Endothelial cell of umbilical vein (primary cell): ENCODE data around the gene PRKAR2B. TPM values are rescaled to one million over a fixed set of nuclear protein-coding genes. Genes with fewer than 3 reads are reported as not detected.

Source experiments
- BruUV-seq: library from RNA; stranded (reverse); fragments of 400-500 nt; replicated peaks from 2 replicates; lab custom pipeline; 2021; lab: Mats Ljungman, UMichigan
- CTCF ChIA-PET: fragments of 300-600, 350-600 bp; sonication (Branson Sonifier 250); formaldehyde crosslinking; loops from one replicate; lab custom pipeline; 2021; ENCODE audit warnings: antibody characterized with exemption, inconsistent platforms; lab: Charles Lee
- POLR2A ChIA-PET: fragments of 300-600, 350-600 bp; sonication (Branson Sonifier 250); formaldehyde crosslinking; loops from one replicate; lab custom pipeline; 2021; ENCODE audit warnings: antibody characterized with exemption, inconsistent platforms; lab: Charles Lee
- DNase-seq: peaks from one replicate; pipeline ENCODE4 v3.0.0-alpha.2; 2011; ENCODE audit warnings: low read depth, low spot score
- FAIRE-seq: peaks from 2 replicates; lab custom pipeline; 2011; peaks lifted over from hg19 to GRCh38; lab: Jason Lieb, UNC
- H2AFZ ChIP-seq: 2 replicates; pipeline ENCODE4 v1.6.0; 2012; ENCODE audit warnings: low read depth, low read length, control low read depth, inconsistent platforms
- H3K27ac ChIP-seq: 2 replicates; pipeline ENCODE4 v1.5.1; 2011; ENCODE audit warnings: low read depth, mild to moderate bottlenecking, control low read depth, low read length, moderate library complexity; ENCODE audit not compliant: insufficient read depth
- H3K27me3 ChIP-seq, 2 experiments: 2 replicates each; pipeline versions ENCODE4 v1.6.0 to v1.6.1; 2011; ENCODE audit warnings: low read length in 2 of 2, mixed read lengths in 1 of 2; ENCODE audit not compliant: control insufficient read depth in 2 of 2, insufficient read depth in 2 of 2
- H3K36me3 ChIP-seq, 2 experiments: 2 replicates in 1 of 2; 3 replicates in 1 of 2; pipeline ENCODE4 v1.5.1; 2011; ENCODE audit warnings: low read length in 2 of 2, mild to moderate bottlenecking in 1 of 2, moderate library complexity in 1 of 2; ENCODE audit not compliant: control insufficient read depth in 2 of 2, insufficient read depth in 2 of 2; ENCODE audit errors: extremely low read depth in 1 of 2
- H3K4me1 ChIP-seq: 3 replicates; pipeline ENCODE4 v1.5.1; 2011; ENCODE audit warnings: mild to moderate bottlenecking, low read length; ENCODE audit not compliant: control insufficient read depth, insufficient read depth; ENCODE audit errors: extremely low read depth
- H3K4me2 ChIP-seq: 2 replicates; pipeline ENCODE4 v1.6.1; 2011; ENCODE audit warnings: low read length, control low read depth, mixed read lengths; ENCODE audit not compliant: insufficient read depth
- H3K4me3 ChIP-seq, 3 experiments: fragments of 200-600 bp in 1 of 3; sonication (generic), shearing (Covaris generic) in 1 of 3; replicated peaks in 1 of 3; 2 replicates each; pipeline ENCODE4 v1.5.1; 2011 to 2016; ENCODE audit warnings: control low read depth in 3 of 3, low read length in 3 of 3, mild to moderate bottlenecking in 2 of 3, inconsistent platforms in 1 of 3, low read depth in 1 of 3, moderate library complexity in 1 of 3; ENCODE audit not compliant: insufficient read depth in 1 of 3
- H3K79me2 ChIP-seq: 2 replicates; pipeline ENCODE4 v1.6.0; 2012; ENCODE audit warnings: low read length, inconsistent platforms; ENCODE audit not compliant: control insufficient read depth, insufficient read depth
- H3K9ac ChIP-seq: replicated peaks from 2 replicates; pipeline ENCODE3; 2011; ENCODE audit warnings: low read length, control low read depth; ENCODE audit not compliant: insufficient read depth; ENCODE audit errors: extremely low read depth
- H3K9me1 ChIP-seq: replicated peaks from 3 replicates; pipeline ENCODE4 v1.6.0; 2011; ENCODE audit warnings: mild to moderate bottlenecking, low read length; ENCODE audit not compliant: control insufficient read depth, insufficient read depth; ENCODE audit errors: extremely low read depth
- H3K9me3 ChIP-seq: replicated peaks from 2 replicates; pipeline ENCODE4 v1.5.1; 2012; ENCODE audit warnings: low read length, inconsistent platforms; ENCODE audit not compliant: control insufficient read depth, insufficient read depth
- H4K20me1 ChIP-seq: replicated peaks from 2 replicates; pipeline ENCODE3; 2011; ENCODE audit warnings: mild to moderate bottlenecking, low read length; ENCODE audit not compliant: control insufficient read depth, insufficient read depth; ENCODE audit errors: extremely low read depth
- EZH2 ChIP-seq: IDR thresholded peaks from 2 replicates; pipeline ENCODE4 v1.6.1; 2012; ENCODE audit warnings: borderline replicate concordance, low read depth, mild to moderate bottlenecking, moderate library complexity, low read length, inconsistent platforms; ENCODE audit not compliant: severe bottlenecking
- FOS ChIP-seq: IDR thresholded peaks from 2 replicates; pipeline ENCODE4 v1.6.1; 2011; ENCODE audit warnings: mild to moderate bottlenecking, low read length, moderate library complexity, borderline replicate concordance; ENCODE audit not compliant: insufficient read depth
- GATA2 ChIP-seq: IDR thresholded peaks from 2 replicates; pipeline ENCODE4 v1.7.0; 2011; ENCODE audit warnings: low read depth, mild to moderate bottlenecking, moderate library complexity, mixed read lengths, low read length; ENCODE audit not compliant: insufficient read length, insufficient read depth
- JUN ChIP-seq: IDR thresholded peaks from 2 replicates; pipeline ENCODE4 v1.6.1; 2011; ENCODE audit warnings: borderline replicate concordance, low read depth; ENCODE audit not compliant: insufficient read length, insufficient read depth
- MAX ChIP-seq: IDR thresholded peaks from 2 replicates; pipeline ENCODE4 v1.6.1; 2011; ENCODE audit not compliant: insufficient read depth, insufficient read length
- MYC ChIP-seq: IDR thresholded peaks from one replicate; pipeline ENCODE4 v1.6.1; 2011; ENCODE audit warnings: mild to moderate bottlenecking, low read depth, low read length
- POLR2A ChIP-seq: IDR thresholded peaks from 2 replicates; pipeline ENCODE4 v1.6.1; 2012; ENCODE audit warnings: low read depth, mild to moderate bottlenecking, control low read depth, low read length
- POLR2AphosphoS5 ChIP-seq: IDR thresholded peaks from 2 replicates; pipeline ENCODE4 v1.6.1; 2012; ENCODE audit warnings: low read depth, mild to moderate bottlenecking, control low read depth, low read length, moderate library complexity; ENCODE audit not compliant: insufficient read depth
- dilution Hi-C: fragments of 300-500 bp; cut with MboI; formaldehyde crosslinking; loops from one replicate; pipeline ENCODE4 v1.15.0; 2019; ENCODE audit warnings: low sequenced_read_pairs; ENCODE audit not compliant: extremely low pct_ligation_motif_present
- intact Hi-C: fragments of 100-400 bp; cut with micrococcal nuclease; formaldehyde crosslinking; loops from one replicate; pipeline ENCODE4 v1.10.0; 2022
- polyA plus RNA-seq, 4 experiments: library from polyadenylated mRNA; depleted of rRNA in 3 of 4; stranded (reverse) in 3 of 4; unstranded in 1 of 4; fragments of >200 nt; gene quantifications; 2 replicates each; pipeline versions ENCODE4 v1.2.1 to v1.2.3, GENCODE V29; 2011 to 2012; ENCODE audit warnings: missing spikeins in 1 of 4
- total RNA-seq: library from RNA; stranded (reverse); gene quantifications from 2 replicates; pipeline ENCODE4 v1.2.3, GENCODE V29; 2021
- TF ChIP-seq, protein P1 (sequence below), 2 donors: IDR thresholded peaks; 1 replicate in 1 of 2; 2 replicates in 1 of 2; pipeline ENCODE4 v1.5.1; 2011; ENCODE audit warnings: low read length in 2 of 2, mild to moderate bottlenecking in 2 of 2, moderate library complexity in 2 of 2, control low read depth in 1 of 2, inconsistent platforms in 1 of 2, low read depth in 1 of 2; ENCODE audit not compliant: insufficient read depth in 1 of 2; ENCODE audit errors: extremely low read depth in 1 of 2

The PRKAR2B gene
- total and polyA plus RNA-seq, 2 donors (not counting 3 experiments of a cell fraction or from before 2014, with no cell fraction given) = 10.7 to 39.8 TPM

DNA sequence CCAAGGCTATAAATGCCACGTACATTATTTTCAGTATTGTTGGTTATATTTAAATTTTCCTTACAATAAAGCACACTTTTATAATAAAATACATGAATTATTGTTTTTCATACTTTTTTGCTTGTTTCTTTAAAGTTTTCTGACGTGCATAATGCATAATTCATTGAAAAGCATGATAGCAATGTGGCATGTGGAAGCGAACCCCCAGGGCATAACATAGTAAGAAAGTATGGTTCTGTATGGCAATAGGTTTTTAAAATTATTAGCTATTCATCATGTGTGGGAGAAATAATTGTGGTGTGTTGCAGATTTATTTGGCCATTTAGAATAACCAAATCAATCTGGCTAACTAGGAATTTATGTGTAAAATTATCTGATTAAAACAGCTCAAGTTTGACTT, 116.9 kb downstream of the PRKAR2B start:
- Histone ChIP-seq H3K4me3 (no peak overlapping the region), H4K20me1 (no peaks in the 10 kb centered on the region), H3K4me1 (peaks cover 30% of the 10 kb centered on the region), H3K27me3 (no peaks in the 10 kb centered on the region), H3K9me1 (no peaks in the 10 kb centered on the region), H3K36me3 (peaks cover 0 to 2% of the 10 kb centered on the region in 2 experiments), H3K9ac (no peak overlapping the region), H3K27ac (no peak overlapping the region), H3K79me2 (no peaks in the 10 kb centered on the region), H3K9me3 (no peaks in the 10 kb centered on the region), H2AFZ (no peak overlapping the region), H3K4me2 (no peak overlapping the region)
- CTCF ChIA-PET = interaction anchor here (2.2 to 3.0 kb wide), 2 partner anchors 11 to 213 kb away, joined by 7 to 13 read pairs; no protein-coding TSS in a partner anchor
- dilution Hi-C loops (no loop called here), intact Hi-C loops (loop anchor here (10.0 kb wide), 1 partner anchor 627 kb away; no protein-coding TSS in a partner anchor)
- FAIRE-seq (no peak), DNase-seq (no peak)
- POLR2A ChIA-PET = no interaction called here
- TF ChIP-seq FOS (no peak), MYC (no peak), POLR2AphosphoS5 (no peak), JUN (no peak), MAX (no peak), POLR2A (no peak), GATA2 (no peak), EZH2 (no peak)
- TF ChIP-seq, protein P1, sequence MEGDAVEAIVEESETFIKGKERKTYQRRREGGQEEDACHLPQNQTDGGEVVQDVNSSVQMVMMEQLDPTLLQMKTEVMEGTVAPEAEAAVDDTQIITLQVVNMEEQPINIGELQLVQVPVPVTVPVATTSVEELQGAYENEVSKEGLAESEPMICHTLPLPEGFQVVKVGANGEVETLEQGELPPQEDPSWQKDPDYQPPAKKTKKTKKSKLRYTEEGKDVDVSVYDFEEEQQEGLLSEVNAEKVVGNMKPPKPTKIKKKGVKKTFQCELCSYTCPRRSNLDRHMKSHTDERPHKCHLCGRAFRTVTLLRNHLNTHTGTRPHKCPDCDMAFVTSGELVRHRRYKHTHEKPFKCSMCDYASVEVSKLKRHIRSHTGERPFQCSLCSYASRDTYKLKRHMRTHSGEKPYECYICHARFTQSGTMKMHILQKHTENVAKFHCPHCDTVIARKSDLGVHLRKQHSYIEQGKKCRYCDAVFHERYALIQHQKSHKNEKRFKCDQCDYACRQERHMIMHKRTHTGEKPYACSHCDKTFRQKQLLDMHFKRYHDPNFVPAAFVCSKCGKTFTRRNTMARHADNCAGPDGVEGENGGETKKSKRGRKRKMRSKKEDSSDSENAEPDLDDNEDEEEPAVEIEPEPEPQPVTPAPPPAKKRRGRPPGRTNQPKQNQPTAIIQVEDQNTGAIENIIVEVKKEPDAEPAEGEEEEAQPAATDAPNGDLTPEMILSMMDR (IDR thresholded peaks at IDR 0.05; ENCODE audit: extremely low read depth in 1 of 2, insufficient read depth in 1 of 2, low read depth in 1 of 2, low read length in 2 of 2) = no peak
- no TSS peak for BruUV-seq
